H1 (cell line): Measurements from ENCODE around the gene LRRK1. TPM values are rescaled to one million over a fixed set of nuclear protein-coding genes. Genes with fewer than 3 reads are reported as not detected.

Source experiments
- CTCF ChIA-PET: fragments of 300-600 bp; sonication (Branson Sonifier 250); formaldehyde crosslinking; loops from one replicate; lab custom pipeline; 2021; ENCODE audit not compliant: partially characterized antibody; lab: Charles Lee
- POLR2A ChIA-PET: fragments of 300-600 bp; sonication (Branson Sonifier 250); formaldehyde crosslinking; loops from one replicate; lab custom pipeline; 2021; ENCODE audit warnings: inconsistent platforms; ENCODE audit not compliant: partially characterized antibody; lab: Charles Lee
- DNase-seq, 2 experiments: peaks; one replicate each; pipeline versions ENCODE4 v3.0.0 to v3.0.0-alpha.2; 2010 to 2022; ENCODE audit warnings: low spot score in 2 of 2, low read depth in 1 of 2, mixed read lengths in 1 of 2
- FAIRE-seq: peaks from 2 replicates; lab custom pipeline; 2011; peaks lifted over from hg19 to GRCh38; lab: Jason Lieb, UNC
- H2AFZ ChIP-seq: 2 replicates; pipeline ENCODE4 v1.8.1; 2012; ENCODE audit warnings: low read length, inconsistent platforms
- H2AK5ac ChIP-seq: 2 replicates; pipeline ENCODE4 v1.6.1; 2013; ENCODE audit warnings: low read depth, low read length
- H2BK120ac ChIP-seq: replicated peaks from 2 replicates; pipeline ENCODE3; 2013; ENCODE audit warnings: low read depth, low read length, inconsistent platforms
- H2BK12ac ChIP-seq: 2 replicates; pipeline ENCODE4 v1.6.1; 2013; ENCODE audit warnings: low read depth, low read length
- H2BK15ac ChIP-seq: 2 replicates; pipeline ENCODE4 v1.6.1; 2013; ENCODE audit warnings: low read length
- H2BK20ac ChIP-seq: 2 replicates; pipeline ENCODE4 v1.6.1; 2013; ENCODE audit warnings: low read length
- H2BK5ac ChIP-seq: 2 replicates; pipeline ENCODE4 v1.6.1; 2013; ENCODE audit warnings: low read depth, low read length
- H3K14ac ChIP-seq: 2 replicates; pipeline ENCODE4 v1.6.1; 2013; ENCODE audit warnings: inconsistent platforms; ENCODE audit not compliant: insufficient read length
- H3K18ac ChIP-seq: 2 replicates; pipeline ENCODE4 v1.6.1; 2013; ENCODE audit warnings: low read length; ENCODE audit errors: extremely low read depth
- H3K23ac ChIP-seq: 2 replicates; pipeline ENCODE4 v1.6.1; 2013; ENCODE audit warnings: inconsistent platforms; ENCODE audit not compliant: insufficient read length
- H3K23me2 ChIP-seq: 2 replicates; pipeline ENCODE4 v1.6.1; 2013; ENCODE audit warnings: low read depth, low read length
- H3K27ac ChIP-seq: 2 replicates; pipeline ENCODE4 v1.6.1; 2011; ENCODE audit warnings: low read depth, low read length, inconsistent platforms
- H3K27me3 ChIP-seq, 4 experiments: replicated peaks in 1 of 4; 1 replicate in 1 of 4; 2 replicates in 3 of 4; pipeline versions ENCODE4 v1.6.1 to v1.8.1; 2011 to 2013; ENCODE audit warnings: low read length in 3 of 4, mild to moderate bottlenecking in 3 of 4, inconsistent platforms in 2 of 4, mixed read lengths in 2 of 4, moderate library complexity in 1 of 4; ENCODE audit not compliant: control insufficient read depth in 3 of 4, insufficient read depth in 3 of 4; ENCODE audit errors: extremely low read depth in 1 of 4
- H3K36me3 ChIP-seq, 4 experiments: 2 replicates each; pipeline versions ENCODE4 v1.6.1 to v1.8.1; 2011 to 2013; ENCODE audit warnings: mild to moderate bottlenecking in 4 of 4, low read length in 3 of 4, moderate library complexity in 2 of 4, control low read depth in 1 of 4, inconsistent platforms in 1 of 4; ENCODE audit not compliant: insufficient read depth in 4 of 4, control insufficient read depth in 2 of 4
- H3K4ac ChIP-seq: replicated peaks from 2 replicates; pipeline ENCODE3; 2013; ENCODE audit warnings: low read length, low read depth, mixed read lengths, inconsistent platforms; ENCODE audit not compliant: insufficient read length
- H3K4me1 ChIP-seq, 4 experiments: replicated peaks in 1 of 4; 1 replicate in 1 of 4; 2 replicates in 3 of 4; pipeline versions ENCODE4 v1.6.1 to v1.8.1; 2011 to 2013; ENCODE audit warnings: low read length in 3 of 4, inconsistent platforms in 2 of 4, mixed read lengths in 1 of 4; ENCODE audit not compliant: insufficient read depth in 4 of 4, control insufficient read depth in 3 of 4
- H3K4me2 ChIP-seq, 2 experiments: 2 replicates each; pipeline versions ENCODE4 v1.6.1 to v1.8.1; 2011 to 2013; ENCODE audit warnings: low read depth in 2 of 2, low read length in 2 of 2, control low read depth in 1 of 2, inconsistent platforms in 1 of 2, mild to moderate bottlenecking in 1 of 2; ENCODE audit not compliant: insufficient read depth in 1 of 2
- H3K4me3 ChIP-seq, 4 experiments: fragments of 200-600, 300-600 bp in 1 of 4; sonication (generic), shearing (Covaris generic), sonication (Bioruptor Twin) in 1 of 4; 2 replicates each; pipeline versions ENCODE4 v1.5.1 to v1.8.1; 2011 to 2016; ENCODE audit warnings: low read length in 4 of 4, low read depth in 3 of 4, control low read depth in 2 of 4, inconsistent platforms in 2 of 4, mild to moderate bottlenecking in 2 of 4, mixed read lengths in 1 of 4, moderate library complexity in 1 of 4; ENCODE audit not compliant: insufficient read depth in 2 of 4; ENCODE audit errors: extremely low read depth in 1 of 4
- H3K56ac ChIP-seq: replicated peaks from 2 replicates; pipeline ENCODE3; 2013; ENCODE audit warnings: low read depth, mild to moderate bottlenecking, mixed read lengths, low read length, inconsistent platforms; ENCODE audit not compliant: insufficient read length
- H3K79me1 ChIP-seq: 2 replicates; pipeline ENCODE4 v1.6.1; 2013; ENCODE audit warnings: low read depth, low read length, control low read depth
- H3K79me2 ChIP-seq, 2 experiments: 2 replicates each; pipeline versions ENCODE4 v1.6.1 to v1.8.1; 2012 to 2013; ENCODE audit warnings: low read length in 2 of 2, mild to moderate bottlenecking in 2 of 2, inconsistent platforms in 1 of 2; ENCODE audit not compliant: insufficient read depth in 2 of 2, control insufficient read depth in 1 of 2
- H3K9ac ChIP-seq, 4 experiments: replicated peaks in 1 of 4; 1 replicate in 1 of 4; 2 replicates in 3 of 4; pipeline versions ENCODE4 v1.6.1 to v1.8.1; 2011 to 2013; ENCODE audit warnings: low read depth in 3 of 4, low read length in 3 of 4, control low read depth in 2 of 4, mild to moderate bottlenecking in 2 of 4, moderate library complexity in 2 of 4, inconsistent platforms in 1 of 4; ENCODE audit errors: extremely low read depth in 1 of 4
- H3K9me3 ChIP-seq, 2 experiments: 2 replicates each; pipeline versions ENCODE4 v1.6.1 to v1.8.1; 2012 to 2013; ENCODE audit warnings: mild to moderate bottlenecking in 2 of 2, moderate library complexity in 2 of 2, control low read depth in 1 of 2, inconsistent platforms in 1 of 2, low read depth in 1 of 2, low read length in 1 of 2, mixed read lengths in 1 of 2; ENCODE audit not compliant: insufficient read depth in 2 of 2
- H4K20me1 ChIP-seq, 2 experiments: replicated peaks in 1 of 2; 2 replicates each; pipeline versions ENCODE3 to v1.8.1; 2011 to 2013; ENCODE audit warnings: inconsistent platforms in 2 of 2, low read length in 2 of 2, mild to moderate bottlenecking in 1 of 2; ENCODE audit not compliant: insufficient read depth in 2 of 2, control insufficient read depth in 1 of 2
- H4K5ac ChIP-seq: 2 replicates; pipeline ENCODE4 v1.6.1; 2013; ENCODE audit warnings: low read length, low read depth, mixed read lengths, inconsistent platforms; ENCODE audit not compliant: insufficient read length
- H4K8ac ChIP-seq: 2 replicates; pipeline ENCODE4 v1.8.0; 2013; ENCODE audit warnings: mild to moderate bottlenecking, moderate library complexity, low read length, inconsistent platforms; ENCODE audit not compliant: insufficient read depth; ENCODE audit errors: extremely low read depth
- H4K91ac ChIP-seq: replicated peaks from 2 replicates; pipeline ENCODE3; 2013; ENCODE audit warnings: low read length, mixed read lengths, inconsistent platforms; ENCODE audit not compliant: insufficient read length
- BRCA1 ChIP-seq: IDR thresholded peaks from 2 replicates; pipeline ENCODE4 v1.6.1; 2012; ENCODE audit warnings: low read depth, low read length, improper control_type of control experiment
- CEBPB ChIP-seq: IDR thresholded peaks from 2 replicates; pipeline ENCODE4 v1.6.1; 2012; ENCODE audit warnings: low read depth, low read length
- CHD2 ChIP-seq: IDR thresholded peaks from 2 replicates; pipeline ENCODE4 v1.6.1; 2012; ENCODE audit warnings: low read length, improper control_type of control experiment
- CTBP2 ChIP-seq: IDR thresholded peaks from 2 replicates; pipeline ENCODE4 v1.7.0; 2011; ENCODE audit warnings: borderline replicate concordance, mild to moderate bottlenecking, moderate library complexity, mixed read lengths, low read length; ENCODE audit not compliant: insufficient read depth, insufficient read length
- JUN ChIP-seq: IDR thresholded peaks from 2 replicates; pipeline ENCODE4 v1.6.1; 2011; ENCODE audit warnings: low read depth, mild to moderate bottlenecking, improper control_type of control experiment, low read length
- NRF1 ChIP-seq: IDR thresholded peaks from 2 replicates; pipeline ENCODE4 v1.6.1; 2011; ENCODE audit warnings: mild to moderate bottlenecking, low read depth, low read length, improper control_type of control experiment
- RXRA ChIP-seq: IDR thresholded peaks from 2 replicates; pipeline ENCODE4 v1.6.1; 2011; ENCODE audit warnings: low read depth, mild to moderate bottlenecking, low read length, moderate library complexity; ENCODE audit not compliant: insufficient read depth
- SUZ12 ChIP-seq: fragments of 200-600 bp; sonication (generic); IDR thresholded peaks from 2 replicates; pipeline ENCODE4 v1.6.1; 2012; ENCODE audit warnings: mild to moderate bottlenecking, inconsistent platforms, low read length, moderate library complexity, mixed read lengths
- WGBS, 2 experiments: shearing (Covaris generic) in 1 of 2; methylation state at CpG; one replicate each; pipeline versions ENCODE4 v1.1.6 to v1.1.7; 2013 to 2015; ENCODE audit warnings: low lambda C conversion rate in 2 of 2, mixed read lengths in 2 of 2, inconsistent platforms in 1 of 2, low coverage in 1 of 2, missing lambda C conversion rate in 1 of 2; ENCODE audit not compliant: insufficient replicate concordance in 2 of 2, insufficient coverage in 1 of 2, insufficient read length in 1 of 2; ENCODE audit errors: extremely low coverage in 1 of 2, missing lambda C conversion rate in 1 of 2; 5-methylcytosine and 5-hydroxymethylcytosine counted together
- polyA plus RNA-seq, 7 experiments: library from polyadenylated mRNA; depleted of rRNA in 3 of 7; stranded (reverse) in 5 of 7; unstranded in 2 of 7; fragments of >200 nt in 5 of 7; fragments of 200-250 nt in 2 of 7; gene quantifications; 1 replicate in 5 of 7; 2 replicates in 1 of 7; 4 replicates in 1 of 7; pipeline versions ENCODE4 v1.2.1 to v1.2.3, GENCODE V29; 2011 to 2013; ENCODE audit warnings: missing spikeins in 2 of 7, mixed read lengths in 2 of 7
- total RNA-seq: library from RNA; stranded (reverse); fragmentation: NEBNext Ultra II Directional; extraction: Animal tissue kit (Norgen Biotek cat#: 25700); gene quantifications from 2 replicates; pipeline ENCODE4 v1.2.1, GENCODE V29; 2021

LRRK1 gene
- total and polyA plus RNA-seq, 2 of the 8 experiments (the other 6 are each of a cell fraction or from before 2014, with no cell fraction given): 1.2 to 3.6 TPM

DNA sequence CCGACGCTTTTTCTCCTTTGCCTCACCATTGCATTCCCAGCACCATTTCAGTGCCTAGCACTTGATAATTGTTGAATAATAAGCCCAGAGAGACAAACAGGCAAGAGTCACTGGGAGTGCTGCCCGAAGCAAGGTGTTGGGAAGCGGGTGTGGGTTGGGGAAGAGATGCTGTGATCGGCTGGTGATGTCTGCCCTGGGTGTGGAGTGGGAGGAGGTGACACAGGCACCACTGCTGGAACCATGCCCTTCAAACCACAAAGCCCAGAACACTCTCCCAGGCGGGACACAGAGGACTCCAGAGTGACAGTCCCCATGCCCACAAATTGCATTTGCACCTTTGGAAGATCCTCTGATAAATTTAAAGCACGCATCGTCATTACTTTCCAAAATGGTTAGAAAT is 184.4 kb downstream of the LRRK1 start:
- DNase-seq (no peak), FAIRE-seq (no peak)

More for the DNA sequence above, 184.4 kb downstream of the LRRK1 start:
- 92% methylated on average over 8 of the region's 8 CpGs; no CpG with 5 or more reads in 1 of the 2 experiments for WGBS, 2 experiments
- no peaks in the 10 kb centered on the region for H3K79me2 ChIP-seq
- H2BK15ac ChIP-seq: no peak overlapping the region
- no peak overlapping the region for H3K9ac ChIP-seq
- H3K4ac ChIP-seq: no peak overlapping the region
- H3K23ac ChIP-seq: no peak overlapping the region
- H4K91ac ChIP-seq: peak overlapping the region; percentile 46
- peaks cover 0 to 3% (median 0%) of the 10 kb centered on the region in 4 experiments; a peak in 1 of 7 replicates for H3K4me1 ChIP-seq
- no peaks in the 10 kb centered on the region for H3K27me3 ChIP-seq
- H3K4me2 ChIP-seq: no peak overlapping the region
- H3K4me3 ChIP-seq: no peak overlapping the region
- POLR2A ChIA-PET: interaction anchor here (0.9 kb wide), 1 partner anchor 81 kb away, joined by 3 read pairs; no protein-coding TSS in a partner anchor
- H2AFZ ChIP-seq: no peak overlapping the region
- H2BK5ac ChIP-seq: no peak overlapping the region
- H2BK12ac ChIP-seq: no peak overlapping the region; the same call in 1 of the 2 replicates
- H4K8ac ChIP-seq: no peak overlapping the region
- H4K5ac ChIP-seq: no peak overlapping the region
- no peaks in the 10 kb centered on the region for H3K9me3 ChIP-seq
- no peak overlapping the region for H2BK120ac ChIP-seq
- H3K27ac ChIP-seq: no peak overlapping the region
- TF ChIP-seq CHD2 (no peak), CEBPB (no peak), NRF1 (no peak), SUZ12 (no peak), JUN (no peak), RXRA (no peak), BRCA1 (no peak), CTBP2 (no peak)
- no peaks in the 10 kb centered on the region for H3K23me2 ChIP-seq
- H2BK20ac ChIP-seq: no peak overlapping the region
- no peak overlapping the region for H2AK5ac ChIP-seq
- H3K18ac ChIP-seq: no peak overlapping the region
- CTCF ChIA-PET: interaction anchor here (0.6 to 2.5 kb wide), 4 partner anchors 10 to 847 kb away, joined by 3 to 9 read pairs (median 3); no protein-coding TSS in a partner anchor
- no peaks in the 10 kb centered on the region for H4K20me1 ChIP-seq
- H3K56ac ChIP-seq: no peak overlapping the region
- no peaks in the 10 kb centered on the region for H3K79me1 ChIP-seq
- H3K14ac ChIP-seq: no peak overlapping the region
- H3K36me3 ChIP-seq: no peaks in the 10 kb centered on the region
